Measurements from ENCODE around the gene NUDT4.
A peak's percentile ranks its signal among the peaks of the same experiment; 100 is the strongest.

The NUDT4 gene

GRCh38 chr12:93377252-93378195, at the start of gene NUDT4:
NUDT4 (plus strand) TSS chr12:93377925; CDS start chr12:93378323, 398 bp downstream.
- peak; percentile 98 for DNase-seq (ENCODE audit: low spot score)

GRCh38 chr12:93333054-93333453, 44.7 kb upstream of the NUDT4 start:
- DNase-seq (ENCODE audit: low spot score) = no peak

GRCh38 chr12:93333828-93334227, 43.9 kb upstream of the NUDT4 start:
- no peak for DNase-seq (ENCODE audit: low spot score)

GRCh38 chr12:93335603-93336162, 42.0 kb upstream of the NUDT4 start:
- no peak for DNase-seq (ENCODE audit: low spot score)

- DNase-seq (ENCODE audit: low spot score) = no peak
Measured at GRCh38 chr12:93336291-93336741, 41.4 kb upstream of the NUDT4 start.

- DNase-seq (ENCODE audit: low spot score) = no peak
Measured at GRCh38 chr12:93338598-93338997, 39.1 kb upstream of the NUDT4 start.

- no peak for DNase-seq (ENCODE audit: low spot score)
Measured at GRCh38 chr12:93339695-93340094, 38.0 kb upstream of the NUDT4 start.

GRCh38 chr12:93341409-93342049, 36.2 kb upstream of the NUDT4 start:
- no peak for DNase-seq (ENCODE audit: low spot score)

GRCh38 chr12:93347054-93347785, 30.5 kb upstream of the NUDT4 start:
- DNase-seq (ENCODE audit: low spot score) = no peak

- no peak for DNase-seq (ENCODE audit: low spot score)
Measured at GRCh38 chr12:93348575-93349435, 28.9 kb upstream of the NUDT4 start.

- no peak for DNase-seq (ENCODE audit: low spot score)
Measured at GRCh38 chr12:93351726-93352125, 26.0 kb upstream of the NUDT4 start.

GRCh38 chr12:93352321-93352720, 25.4 kb upstream of the NUDT4 start:
- DNase-seq (ENCODE audit: low spot score) = no peak

- no peak for DNase-seq (ENCODE audit: low spot score)
Measured at GRCh38 chr12:93356214-93356613, 21.5 kb upstream of the NUDT4 start.

GRCh38 chr12:93358058-93358457, 19.7 kb upstream of the NUDT4 start:
- no peak for DNase-seq (ENCODE audit: low spot score)

GRCh38 chr12:93358821-93359220, 18.9 kb upstream of the NUDT4 start:
- DNase-seq (ENCODE audit: low spot score) = no peak

- DNase-seq (ENCODE audit: low spot score) = no peak
Measured at GRCh38 chr12:93360688-93361087, 17.0 kb upstream of the NUDT4 start.

- DNase-seq (ENCODE audit: low spot score) = no peak
Measured at GRCh38 chr12:93361151-93361919, 16.4 kb upstream of the NUDT4 start.

GRCh38 chr12:93363841-93364297, 13.9 kb upstream of the NUDT4 start:
- no peak for DNase-seq (ENCODE audit: low spot score)

GRCh38 chr12:93365616-93366405, 11.9 kb upstream of the NUDT4 start:
- DNase-seq (ENCODE audit: low spot score) = no peak

Data from germinal center (tissue), 1 donor.